Measurements from ENCODE around the gene CSNK1G2. TPM values are rescaled to one million over a fixed set of nuclear protein-coding genes. Genes with fewer than 3 reads are reported as not detected.

CSNK1G2 gene
- polyA plus RNA-seq, 2 of the 4 experiments (the other 2 are of a cell fraction), result 15.5 to 42.0 TPM

- FAIRE-seq (no peak), ATAC-seq (no peak), DNase-seq (ENCODE audit: low read depth in 1 of 2, low spot score in 1 of 2) (no peak)
- Histone ChIP-seq H3K4me3 (peak overlapping the region; percentile 65), H3K4me1 (peaks cover 15% of the 10 kb centered on the region; the same call in 1 of the 3 replicates), H3K27ac (peak overlapping the region; percentile 95 to 98), H3K9me3 (no peaks in the 10 kb centered on the region), H3K4me2 (peak overlapping the region; percentile 96)
- WGBS (ENCODE audit: missing lambda C conversion rate), result 64% methylated on average over 14 of the region's 15 CpGs
- TF ChIP-seq ZFP36 (IDR thresholded peaks at IDR 0.05; ENCODE audit: borderline replicate concordance, partially characterized antibody), result no peak
- POLR2A ChIA-PET, result interaction anchor here (1.0 kb wide), 1 partner anchor 8 kb away, joined by 3 read pairs; no protein-coding TSS in a partner anchor
- CTCF ChIA-PET, result interaction anchor here (1.0 kb wide), 1 partner anchor 9 kb away, joined by 3 read pairs; no protein-coding TSS in a partner anchor
These were observed 35.1 kb upstream of the CSNK1G2 start for GRCh38 chr19:1905863-1906375.

- POLR2A ChIA-PET, result interaction anchor here (0.7 kb wide), 1 partner anchor 10 kb away, joined by 3 read pairs; no protein-coding TSS in a partner anchor
- WGBS (ENCODE audit: missing lambda C conversion rate), result 94% methylated on average over 10 of the region's 10 CpGs
- DNase-seq (ENCODE audit: low read depth in 1 of 2, low spot score in 1 of 2), result no peak
- TF ChIP-seq ZFP36 (IDR thresholded peaks at IDR 0.05; ENCODE audit: borderline replicate concordance, partially characterized antibody), result peak; percentile 60
- no peak for TF ChIP-seq MYC (IDR thresholded peaks at IDR 0.05; ENCODE audit: borderline replicate concordance, low read length)
- Histone ChIP-seq H3K27ac (no peak overlapping the region), H3K4me1 (peaks cover 15% of the 10 kb centered on the region; the same call in 1 of the 3 replicates), H3K4me3 (no peak overlapping the region), H3K9me3 (no peaks in the 10 kb centered on the region), H3K4me2 (no peak overlapping the region; the same call in 2 of the 3 replicates)
- no peak for FAIRE-seq
- no peak for ATAC-seq
- CTCF ChIA-PET, result no interaction called here
These were observed 33.9 kb upstream of the CSNK1G2 start for GRCh38 chr19:1906985-1907562.

GRCh38 chr19:1907563-1908363 is 33.2 kb upstream of the CSNK1G2 start:
- ChIA-PET POLR2A (no interaction called here), CTCF (no interaction called here)
- WGBS (ENCODE audit: missing lambda C conversion rate), result 90% methylated on average over 17 of the region's 43 CpGs
- Histone ChIP-seq H3K9me3 (no peaks in the 10 kb centered on the region), H3K4me2 (no peak overlapping the region), H3K4me3 (no peak overlapping the region), H3K27ac (no peak overlapping the region), H3K4me1 (peaks cover 15% of the 10 kb centered on the region; the same call in 1 of the 3 replicates)
- TF ChIP-seq NPAS2 (CRISPR knock-in tag; IDR thresholded peaks at IDR 0.05; ENCODE audit: borderline replicate concordance) (no peak), ZFP36 (IDR thresholded peaks at IDR 0.05; ENCODE audit: borderline replicate concordance, partially characterized antibody) (no peak), KDM1A (IDR thresholded peaks at IDR 0.05; ENCODE audit: low read depth) (no peak), MAFK (IDR thresholded peaks at IDR 0.05; ENCODE audit: partially characterized antibody) (no peak), FOSB (CRISPR knock-in tag; IDR thresholded peaks at IDR 0.05) (no peak), GATA3 (IDR thresholded peaks at IDR 0.05; ENCODE audit: borderline replicate concordance) (no peak), NFE2L2 (conservative IDR thresholded peaks at IDR 0.05; ENCODE audit: low read length) (no peak)
- no peak for FAIRE-seq
- no peak for DNase-seq (ENCODE audit: low read depth in 1 of 2, low spot score in 1 of 2)
- ATAC-seq, result no peak

- ATAC-seq (no peak), DNase-seq (ENCODE audit: low read depth in 1 of 2, low spot score in 1 of 2) (no peak), FAIRE-seq (no peak)
- Histone ChIP-seq H3K9me3 (no peaks in the 10 kb centered on the region), H3K27ac (no peak overlapping the region), H3K4me2 (no peak overlapping the region), H3K4me1 (peaks cover 15% of the 10 kb centered on the region; the same call in 1 of the 3 replicates), H3K4me3 (no peak overlapping the region)
- CTCF ChIA-PET, result no interaction called here
- 93% methylated on average over 3 of the region's 13 CpGs for WGBS (ENCODE audit: missing lambda C conversion rate)
- TF ChIP-seq USF2 (IDR thresholded peaks at IDR 0.05), result no peak
- TF ChIP-seq CTCF (IDR thresholded peaks at IDR 0.05), result no peak
- TF ChIP-seq BCL3 (IDR thresholded peaks at IDR 0.05), result no peak
- TF ChIP-seq CEBPB (IDR thresholded peaks at IDR 0.05), result no peak
- TF ChIP-seq FOXS1 (CRISPR knock-in tag; IDR thresholded peaks at IDR 0.05), result no peak
- no peak for TF ChIP-seq HOXA7 (CRISPR knock-in tag; IDR thresholded peaks at IDR 0.05)
- TF ChIP-seq HES2 (IDR thresholded peaks at IDR 0.05), result no peak
- no peak for TF ChIP-seq PHF8 (IDR thresholded peaks at IDR 0.05; ENCODE audit: borderline replicate concordance, low read depth)
- POLR2A ChIA-PET, result no interaction called here
These were observed 32.7 kb upstream of the CSNK1G2 start for GRCh38 chr19:1908364-1908678.

Data from A549 (cell line).